Duodenal mucosa (tissue), 2 donors: ENCODE results near the gene FA2H.
"Not testable (repeated sequence)": the region's sequence is repeated elsewhere in the genome, so short reads cannot be mapped to it uniquely, and the experiment has no call there.

Experiments used
- H3K27ac ChIP-seq: one replicate; pipeline ENCODE4 v1.7.0; 2013; ENCODE audit warnings: low read depth, low read length
- H3K27me3 ChIP-seq, 2 donors: one replicate each; pipeline ENCODE4 v1.7.0; 2013; ENCODE audit warnings: low read length in 2 of 2, control low read depth in 1 of 2; ENCODE audit not compliant: insufficient read depth in 2 of 2, control insufficient read depth in 1 of 2
- H3K36me3 ChIP-seq, 2 donors: one replicate each; pipeline ENCODE4 v1.7.0; 2013; ENCODE audit warnings: low read length in 2 of 2, control low read depth in 1 of 2; ENCODE audit not compliant: insufficient read depth in 2 of 2, control insufficient read depth in 1 of 2
- H3K4me1 ChIP-seq, 2 donors: one replicate each; pipeline ENCODE4 v1.7.0; 2013; ENCODE audit warnings: low read length in 2 of 2, control low read depth in 1 of 2; ENCODE audit not compliant: insufficient read depth in 2 of 2, control insufficient read depth in 1 of 2
- H3K4me3 ChIP-seq, 2 donors: one replicate each; pipeline ENCODE4 v1.7.0; 2013; ENCODE audit warnings: low read length in 2 of 2, low read depth in 1 of 2
- H3K9ac ChIP-seq, 2 donors: one replicate each; pipeline ENCODE4 v1.7.0; 2013; ENCODE audit warnings: low read length in 2 of 2, low read depth in 1 of 2
- H3K9me3 ChIP-seq, 2 donors: one replicate each; pipeline ENCODE4 v1.7.0; 2013; ENCODE audit warnings: low read length in 2 of 2, control low read depth in 1 of 2; ENCODE audit not compliant: control insufficient read depth in 1 of 2

The FA2H gene

DNA sequence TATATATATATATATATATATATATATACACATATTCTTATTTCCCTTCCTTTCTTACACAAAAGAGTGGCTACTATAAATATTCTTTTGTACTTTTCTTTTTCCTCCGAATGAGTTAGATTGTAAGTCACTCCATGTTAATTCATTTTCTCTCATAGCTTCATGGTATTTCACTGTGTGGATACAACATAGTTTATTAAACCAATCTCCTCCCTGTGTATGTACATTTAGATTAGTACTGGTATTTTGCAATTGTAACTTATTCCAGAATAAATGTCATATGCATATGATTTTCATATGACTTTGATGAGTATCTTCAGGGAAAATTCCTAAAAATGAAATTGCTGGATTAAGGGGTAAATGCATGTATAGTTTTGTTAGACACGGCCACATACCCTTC lies 20.0 kb upstream of the FA2H start:
- Histone ChIP-seq H3K27me3 (peaks cover 0 to 4% of the 10 kb centered on the region in 2 donors), H3K9ac (no peak overlapping the region), H3K27ac (no peak overlapping the region), H3K4me1 (no peaks in the 10 kb centered on the region), H3K4me3 (no peak overlapping the region), H3K36me3 (no peaks in the 10 kb centered on the region), H3K9me3 (no peaks in the 10 kb centered on the region)

DNA sequence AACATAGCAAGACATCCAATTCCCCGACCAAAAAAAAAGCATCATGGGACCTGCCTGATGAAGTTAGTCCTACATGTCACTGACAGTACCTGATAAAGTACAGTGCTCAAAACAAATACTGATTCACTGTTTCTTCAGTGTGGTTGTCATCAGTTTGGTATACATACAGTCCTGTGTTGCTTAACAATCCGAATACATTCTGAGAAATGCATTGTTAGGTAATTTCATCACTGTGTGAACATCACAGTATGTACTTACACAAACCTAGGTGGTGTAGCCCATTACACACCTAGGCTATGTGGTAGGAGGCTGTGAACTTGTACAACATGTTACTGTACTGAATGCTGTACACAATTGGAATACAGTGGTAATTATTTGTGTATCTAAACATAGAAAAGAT lies 19.0 kb upstream of the FA2H start:
- Histone ChIP-seq H3K4me1 (no peaks in the 10 kb centered on the region), H3K9ac (no peak overlapping the region), H3K27me3 (peaks cover 0 to 4% of the 10 kb centered on the region in 2 donors), H3K36me3 (no peaks in the 10 kb centered on the region), H3K27ac (no peak overlapping the region), H3K4me3 (no peak overlapping the region), H3K9me3 (no peaks in the 10 kb centered on the region)

DNA sequence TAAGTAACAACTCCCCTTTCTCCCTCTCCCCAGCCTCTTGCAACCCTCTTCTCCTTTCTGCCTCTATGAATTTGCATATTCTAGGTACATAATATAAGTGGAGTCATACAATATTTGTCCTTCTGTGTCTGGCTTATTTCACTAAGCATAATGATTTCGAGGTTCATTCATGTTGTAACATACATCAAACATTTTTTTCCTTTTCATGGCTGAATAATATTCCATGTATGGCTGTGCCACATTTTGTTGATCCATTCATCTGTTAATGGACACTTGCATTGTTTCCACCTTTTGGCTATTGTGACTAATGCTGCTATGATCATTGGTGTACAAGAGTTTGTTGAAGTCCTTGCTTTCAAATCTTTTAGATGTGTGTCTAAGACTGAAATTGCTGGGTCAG lies 17.6 kb upstream of the FA2H start:
- Histone ChIP-seq H3K27me3 (peaks cover 0 to 4% of the 10 kb centered on the region in 2 donors), H3K4me1 (no peaks in the 10 kb centered on the region), H3K36me3 (no peaks in the 10 kb centered on the region), H3K9ac (no peak overlapping the region), H3K27ac (no peak overlapping the region), H3K9me3 (no peaks in the 10 kb centered on the region), H3K4me3 (no peak overlapping the region)

DNA sequence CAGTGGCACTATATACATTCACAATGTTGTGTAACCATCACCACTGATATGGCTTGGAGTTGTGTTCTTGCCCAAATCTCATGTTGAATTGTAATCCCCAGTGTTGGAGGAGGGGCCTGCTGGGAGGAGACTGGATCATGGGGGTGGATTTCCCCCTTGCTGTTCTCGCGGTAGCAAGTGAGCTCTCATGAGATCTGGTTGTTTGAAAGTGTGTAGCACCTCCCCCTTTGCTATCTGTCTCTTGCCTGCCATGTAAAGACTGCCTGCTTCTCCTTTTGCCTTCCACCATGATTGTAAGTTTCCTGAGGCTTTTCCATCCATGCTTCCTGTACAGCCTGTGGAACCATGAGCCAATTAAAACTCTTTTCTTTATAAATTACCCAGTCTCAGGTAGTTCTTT lies 17.1 kb upstream of the FA2H start:
- not testable (repeated sequence) for H3K9ac ChIP-seq, H3K4me3 ChIP-seq, H3K4me1 ChIP-seq, H3K27me3 ChIP-seq, H3K36me3 ChIP-seq, H3K27ac ChIP-seq, H3K9me3 ChIP-seq

DNA sequence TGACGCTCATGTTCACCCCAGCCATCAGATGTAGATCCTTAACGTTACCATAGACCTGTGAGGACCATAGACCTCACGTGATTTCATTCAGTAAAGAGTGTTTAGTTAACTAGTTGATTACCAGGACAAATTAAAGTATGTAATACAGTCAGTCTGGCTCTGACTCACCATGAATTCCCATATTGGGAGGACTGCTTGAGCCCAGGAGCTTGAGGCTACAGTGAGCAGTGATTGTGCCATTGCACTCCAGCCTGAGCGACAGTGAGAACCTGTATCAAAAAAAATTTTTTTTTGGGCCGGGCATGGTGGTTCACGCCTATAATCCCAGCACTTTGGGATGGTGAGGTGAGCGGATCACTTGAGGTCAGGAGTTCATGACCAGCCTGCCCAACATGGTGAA lies 13.5 kb upstream of the FA2H start:
- H3K36me3 ChIP-seq = no peaks in the 10 kb centered on the region
- no peak overlapping the region for H3K27ac ChIP-seq
- no peak overlapping the region for H3K9ac ChIP-seq
- H3K9me3 ChIP-seq = no peaks in the 10 kb centered on the region
- H3K4me3 ChIP-seq = no peak overlapping the region
- no peaks in the 10 kb centered on the region for H3K27me3 ChIP-seq
- H3K4me1 ChIP-seq = no peaks in the 10 kb centered on the region

DNA sequence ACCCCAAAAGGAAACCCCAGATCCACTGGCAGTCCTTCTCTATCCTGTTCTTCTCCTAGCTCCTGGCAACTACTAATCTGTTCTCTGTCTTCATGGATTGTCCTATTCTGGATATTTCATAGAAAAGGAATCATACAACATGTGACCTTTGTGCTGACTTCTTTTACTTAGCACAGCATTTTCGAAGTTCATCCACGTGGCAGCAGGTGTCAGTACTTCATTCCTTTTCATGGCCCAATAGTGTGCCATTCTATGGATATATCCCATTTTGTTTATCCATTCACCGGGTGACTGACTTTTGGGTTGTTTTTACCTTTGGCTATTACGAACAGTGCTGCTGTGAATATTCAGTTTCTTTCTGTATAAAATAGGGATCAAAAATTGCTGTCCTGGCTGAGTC lies 10.4 kb upstream of the FA2H start:
- Histone ChIP-seq H3K4me1 (no peaks in the 10 kb centered on the region), H3K4me3 (no peak overlapping the region), H3K9me3 (no peaks in the 10 kb centered on the region), H3K9ac (no peak overlapping the region), H3K27me3 (no peaks in the 10 kb centered on the region), H3K27ac (no peak overlapping the region), H3K36me3 (no peaks in the 10 kb centered on the region)

DNA sequence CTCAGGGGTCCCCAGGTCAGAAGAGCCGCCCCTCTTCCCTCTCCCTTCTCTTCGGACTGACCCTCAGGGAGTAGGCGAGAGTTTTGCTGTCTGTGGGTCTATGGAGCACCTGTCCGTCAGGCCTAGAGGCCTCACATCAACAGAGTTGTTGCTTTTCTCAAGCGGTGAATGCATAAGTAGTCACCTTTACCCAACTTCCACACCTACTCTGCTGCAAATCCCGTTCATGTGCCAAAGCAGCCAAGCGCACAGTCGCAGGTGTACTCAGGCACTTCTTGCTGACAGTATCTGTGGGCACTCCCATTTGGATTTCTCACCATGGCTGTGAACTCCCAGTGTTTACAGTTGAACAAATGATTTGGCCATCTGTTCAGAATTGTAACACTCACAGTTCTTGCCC lies 4.0 kb upstream of the FA2H start:
- no peak overlapping the region for H3K4me3 ChIP-seq
- H3K4me1 ChIP-seq = peaks cover 0 to 9% of the 10 kb centered on the region in 2 donors
- H3K27ac ChIP-seq = no peak overlapping the region
- H3K27me3 ChIP-seq = peaks cover 0 to 5% of the 10 kb centered on the region in 2 donors
- no peaks in the 10 kb centered on the region for H3K9me3 ChIP-seq
- H3K36me3 ChIP-seq = no peaks in the 10 kb centered on the region
- H3K9ac ChIP-seq = no peak overlapping the region

DNA sequence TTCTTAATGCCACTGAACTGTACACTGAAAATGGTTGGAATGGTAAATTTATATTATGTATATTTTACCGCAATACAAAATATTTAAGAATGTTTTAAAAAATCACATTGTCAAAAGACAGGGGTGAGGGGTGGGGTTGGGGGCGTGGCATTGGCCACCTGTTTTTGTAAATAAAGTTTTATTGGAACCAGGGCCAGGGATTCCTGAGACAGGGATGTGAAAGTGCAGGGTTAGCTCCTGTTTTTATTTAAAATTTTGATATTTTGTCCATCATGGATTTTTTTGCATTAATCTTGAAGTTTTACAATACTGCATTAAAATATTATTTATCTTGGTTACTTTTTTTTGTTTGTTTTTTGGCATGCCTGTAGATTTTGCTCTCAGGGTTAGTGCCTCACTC lies 2.3 kb upstream of the FA2H start:
- no peak overlapping the region for H3K4me3 ChIP-seq
- H3K27ac ChIP-seq = no peak overlapping the region
- peaks cover 0 to 5% of the 10 kb centered on the region in 2 donors for H3K27me3 ChIP-seq
- H3K9me3 ChIP-seq = no peaks in the 10 kb centered on the region
- no peak overlapping the region for H3K9ac ChIP-seq
- H3K4me1 ChIP-seq = peaks cover 0 to 9% of the 10 kb centered on the region in 2 donors
- no peaks in the 10 kb centered on the region for H3K36me3 ChIP-seq

DNA sequence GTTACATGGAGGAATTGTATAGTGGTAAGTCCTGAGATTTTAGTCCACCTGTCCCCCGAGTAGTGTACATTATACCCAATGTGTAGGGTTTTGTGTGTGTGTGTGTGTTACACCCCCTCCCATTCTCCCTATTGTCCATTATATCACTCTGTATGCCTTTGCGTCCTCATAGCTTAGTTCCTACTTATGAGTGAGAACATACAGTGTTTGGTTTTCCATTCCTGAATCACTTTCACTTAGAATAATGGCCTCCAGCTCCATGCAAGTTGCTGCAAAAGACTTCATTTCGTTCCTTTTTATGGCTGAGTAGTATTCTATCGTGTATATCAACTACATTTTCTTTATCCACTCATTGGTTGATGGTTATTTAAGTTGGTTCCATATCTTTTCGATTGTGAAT lies 635 bp upstream of the FA2H start:
- H3K9ac ChIP-seq = peak overlapping the region; percentile 43 to 64
- H3K4me1 ChIP-seq = peaks cover 0 to 9% of the 10 kb centered on the region in 2 donors
- no peak overlapping the region for H3K27ac ChIP-seq
- H3K36me3 ChIP-seq = no peaks in the 10 kb centered on the region
- H3K27me3 ChIP-seq = peaks cover 0 to 5% of the 10 kb centered on the region in 2 donors
- peak overlapping the region; percentile 57 to 68 for H3K4me3 ChIP-seq
- H3K9me3 ChIP-seq = no peaks in the 10 kb centered on the region

DNA sequence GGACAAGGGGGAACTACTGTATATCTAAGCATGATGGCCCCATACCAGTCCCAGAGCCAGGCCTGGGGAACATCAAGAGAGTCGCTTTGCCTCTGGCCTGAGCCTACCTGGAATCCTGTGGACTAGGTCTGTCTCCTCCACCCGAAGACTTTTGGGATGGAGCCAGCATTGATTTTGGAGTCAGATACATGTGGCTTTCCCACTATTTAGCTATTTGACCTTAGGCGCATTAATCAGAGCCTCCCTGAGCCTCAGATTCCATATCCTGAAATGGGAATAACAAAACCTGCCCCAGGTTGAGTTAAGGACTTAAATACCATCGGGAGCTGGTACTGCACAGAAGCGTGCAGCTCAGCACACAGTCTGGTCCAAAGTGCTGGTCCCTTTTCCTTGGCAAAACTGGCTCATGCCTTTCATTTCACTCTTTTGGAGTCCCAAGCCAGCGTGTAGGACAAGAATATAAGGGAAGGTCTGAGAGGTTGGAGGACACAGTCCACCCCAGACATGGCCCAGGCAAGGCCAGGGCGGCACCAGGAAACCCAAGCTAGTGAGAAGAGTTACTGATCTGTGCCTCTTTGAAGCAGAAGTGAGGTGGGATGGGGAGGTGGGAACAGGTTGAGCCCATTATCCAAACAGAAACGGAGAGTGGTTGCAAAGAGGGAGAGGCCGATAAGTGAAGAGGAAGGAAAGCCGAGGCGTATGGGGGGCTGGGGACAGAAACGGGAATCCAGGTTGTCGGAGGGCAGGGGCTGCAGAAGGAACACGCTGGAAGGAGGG lies 986 bp downstream of the FA2H start:
- peak overlapping the region; percentile 48 for H3K27ac ChIP-seq
- peak overlapping the region; percentile 49 to 61 for H3K9ac ChIP-seq

More for the DNA sequence above, 986 bp downstream of the FA2H start:
- peak overlapping the region; percentile 57 to 73 for H3K4me3 ChIP-seq
- peaks cover 0 to 5% of the 10 kb centered on the region in 2 donors for H3K27me3 ChIP-seq
- H3K9me3 ChIP-seq = no peaks in the 10 kb centered on the region
- H3K36me3 ChIP-seq = no peaks in the 10 kb centered on the region
- H3K4me1 ChIP-seq = peaks cover 0 to 15% of the 10 kb centered on the region in 2 donors
